ENCODE measurements around the gene KSR1.
"Not testable (repeated sequence)": the region's sequence is repeated elsewhere in the genome, so short reads cannot be mapped to it uniquely, and the experiment has no call there.

KSR1 gene

DNA sequence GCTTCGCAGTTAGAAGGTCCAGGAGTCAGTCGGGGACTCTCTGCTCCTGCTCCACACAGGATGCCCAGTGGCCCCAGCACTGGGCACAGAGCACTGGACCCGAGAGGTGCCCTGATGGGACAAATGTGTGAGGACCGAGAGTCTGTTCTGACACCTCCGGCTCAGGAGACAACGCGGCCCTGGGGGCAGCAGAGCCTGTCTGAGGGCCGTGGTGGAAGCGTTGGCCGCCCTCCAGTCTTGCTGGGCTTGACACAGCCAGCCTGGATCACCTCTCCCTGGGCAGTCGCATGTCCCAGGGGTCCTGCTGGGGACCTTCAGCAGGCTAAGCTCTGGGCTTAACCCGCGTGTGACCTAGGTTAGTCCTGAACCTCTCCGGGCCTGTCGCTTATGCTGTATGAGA, 197.9 kb downstream of the KSR1 start:
- TF ChIP-seq, protein P1, sequence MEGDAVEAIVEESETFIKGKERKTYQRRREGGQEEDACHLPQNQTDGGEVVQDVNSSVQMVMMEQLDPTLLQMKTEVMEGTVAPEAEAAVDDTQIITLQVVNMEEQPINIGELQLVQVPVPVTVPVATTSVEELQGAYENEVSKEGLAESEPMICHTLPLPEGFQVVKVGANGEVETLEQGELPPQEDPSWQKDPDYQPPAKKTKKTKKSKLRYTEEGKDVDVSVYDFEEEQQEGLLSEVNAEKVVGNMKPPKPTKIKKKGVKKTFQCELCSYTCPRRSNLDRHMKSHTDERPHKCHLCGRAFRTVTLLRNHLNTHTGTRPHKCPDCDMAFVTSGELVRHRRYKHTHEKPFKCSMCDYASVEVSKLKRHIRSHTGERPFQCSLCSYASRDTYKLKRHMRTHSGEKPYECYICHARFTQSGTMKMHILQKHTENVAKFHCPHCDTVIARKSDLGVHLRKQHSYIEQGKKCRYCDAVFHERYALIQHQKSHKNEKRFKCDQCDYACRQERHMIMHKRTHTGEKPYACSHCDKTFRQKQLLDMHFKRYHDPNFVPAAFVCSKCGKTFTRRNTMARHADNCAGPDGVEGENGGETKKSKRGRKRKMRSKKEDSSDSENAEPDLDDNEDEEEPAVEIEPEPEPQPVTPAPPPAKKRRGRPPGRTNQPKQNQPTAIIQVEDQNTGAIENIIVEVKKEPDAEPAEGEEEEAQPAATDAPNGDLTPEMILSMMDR (IDR thresholded peaks at IDR 0.05; ENCODE audit: control insufficient read depth, extremely low read depth, insufficient read depth), result no peak
- DNase-seq (ENCODE audit: low read depth), result no peak
- H3K4me3 ChIP-seq (ENCODE audit: low read depth, low read length), result no peak overlapping the region

DNA sequence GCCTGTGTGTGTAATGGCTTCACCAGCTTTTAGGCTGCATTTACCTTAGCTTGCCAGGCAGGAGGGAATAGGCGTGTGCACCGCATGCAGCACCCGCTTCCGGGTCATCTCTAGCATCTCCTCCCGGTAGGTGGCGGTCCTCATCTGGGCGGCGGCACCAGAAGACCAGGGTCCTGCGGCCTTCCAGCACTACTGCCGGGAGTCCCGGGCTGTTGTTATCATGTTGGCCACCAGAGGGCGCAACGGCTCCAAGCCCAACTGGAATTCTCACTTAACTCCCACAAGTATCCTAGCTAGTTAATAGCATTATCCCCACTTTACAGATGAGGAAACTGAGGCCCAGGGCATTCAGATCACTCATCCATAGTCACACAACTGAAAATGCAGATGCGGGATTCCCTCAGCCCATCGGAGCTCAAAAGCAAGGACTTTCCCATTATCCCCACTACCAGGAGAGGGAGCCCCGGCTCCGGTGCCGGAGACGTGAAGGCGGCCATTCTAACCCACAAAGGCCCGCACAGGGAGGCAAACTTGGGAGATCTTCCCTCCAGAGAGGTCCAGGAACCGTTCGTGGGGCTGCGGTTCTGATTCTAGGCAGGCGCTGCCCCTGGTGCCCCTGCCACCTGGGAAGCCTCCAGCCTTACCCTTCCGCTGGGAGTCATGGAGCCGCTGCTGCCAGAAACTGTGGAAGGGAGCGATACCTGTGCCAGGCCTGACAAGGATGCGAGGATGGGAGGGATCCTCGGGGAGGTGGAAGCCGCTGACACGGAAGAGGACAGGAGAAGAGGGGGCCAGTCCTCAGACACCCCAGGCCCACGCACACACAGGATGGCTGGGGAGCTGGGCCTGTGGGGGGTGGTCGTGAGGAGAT, 198.6 kb downstream of the KSR1 start:
- peak; percentile 34 for DNase-seq (ENCODE audit: low read depth)
- H3K4me3 ChIP-seq (ENCODE audit: low read depth, low read length), result no peak overlapping the region
- TF ChIP-seq, protein P1 (IDR thresholded peaks at IDR 0.05; ENCODE audit: control insufficient read depth, extremely low read depth, insufficient read depth), result peak; percentile 74

GRCh38 chr17:27655525-27656111, 199.4 kb downstream of the KSR1 start:
- H3K4me3 ChIP-seq (ENCODE audit: low read depth, low read length); DNase-seq (ENCODE audit: low read depth): not testable (repeated sequence)

GRCh38 chr17:27656620-27657019, 200.4 kb downstream of the KSR1 start:
- not testable (repeated sequence) for DNase-seq (ENCODE audit: low read depth); H3K4me3 ChIP-seq (ENCODE audit: low read depth, low read length)

DNA sequence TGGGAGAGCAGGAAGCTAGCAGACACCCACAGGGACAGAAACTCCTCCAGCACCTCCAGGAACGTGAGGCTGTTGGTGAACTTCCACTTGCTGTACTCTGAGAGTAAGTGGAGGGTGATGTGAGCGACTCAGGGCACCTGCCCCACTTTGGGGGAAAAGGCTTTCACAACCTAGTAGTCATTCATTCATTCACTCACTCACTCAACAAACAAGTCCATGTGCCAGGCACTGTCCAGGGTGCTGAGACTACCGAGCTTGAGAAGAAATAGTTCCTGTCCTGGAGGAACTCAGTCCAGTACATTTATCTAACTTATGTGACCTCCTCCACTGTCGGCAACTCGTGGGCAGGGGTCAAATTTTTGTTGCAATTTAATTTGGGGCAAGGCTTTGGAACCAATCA, 201.4 kb downstream of the KSR1 start:
- H3K4me3 ChIP-seq (ENCODE audit: low read depth, low read length), result no peak overlapping the region
- no peak for DNase-seq (ENCODE audit: low read depth)
- TF ChIP-seq, protein P1 (IDR thresholded peaks at IDR 0.05; ENCODE audit: control insufficient read depth, extremely low read depth, insufficient read depth), result no peak

DNA sequence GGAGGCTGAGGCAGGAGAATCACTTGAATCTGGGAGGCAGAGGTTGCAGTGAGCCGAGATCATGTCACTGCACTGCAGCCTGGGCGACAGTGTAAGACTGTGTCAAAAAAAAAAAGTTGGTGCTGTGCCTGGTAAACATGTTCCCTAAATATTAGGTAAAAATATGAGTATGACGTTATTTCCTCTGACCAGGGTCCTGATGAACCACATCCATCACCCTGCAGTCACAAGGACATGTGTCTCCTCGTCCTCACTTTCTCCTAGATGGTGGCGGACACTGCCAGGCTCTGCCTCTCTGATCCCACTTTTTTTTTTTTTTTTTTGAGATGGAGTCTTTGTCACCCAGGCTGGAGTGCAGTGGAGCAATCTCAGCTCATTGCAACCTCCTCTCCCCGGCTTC, 203.4 kb downstream of the KSR1 start:
- no peak for DNase-seq (ENCODE audit: low read depth)
- TF ChIP-seq, protein P1 (IDR thresholded peaks at IDR 0.05; ENCODE audit: control insufficient read depth, extremely low read depth, insufficient read depth), result no peak
- no peak overlapping the region for H3K4me3 ChIP-seq (ENCODE audit: low read depth, low read length)

GRCh38 chr17:27660436-27660835, 204.2 kb downstream of the KSR1 start:
- TF ChIP-seq, protein P1 (IDR thresholded peaks at IDR 0.05; ENCODE audit: control insufficient read depth, extremely low read depth, insufficient read depth), result no peak

More at GRCh38 chr17:27660436-27660835, 204.2 kb downstream of the KSR1 start:
- H3K4me3 ChIP-seq (ENCODE audit: low read depth, low read length), result no peak overlapping the region
- DNase-seq (ENCODE audit: low read depth), result no peak
